Stimulated activated naive CD8-positive, alpha-beta T cell treated with anti-CD3 and anti-CD28 coated beads, Interleukin-15, Interleukin-2, amounts not matched to agents 100 U/mL and 50 U/mL, for 24 hours (primary cell): ENCODE data around the gene ULK4.

Experiments used
- ATAC-seq: fragments of 150-1000 bp; cut with Tn5 transposase; one replicate; pipeline ENCODE4 v1.10.0; 2021
- DNase-seq: peaks from one replicate; pipeline ENCODE4 v3.0.0; 2021

Gene ULK4

DNA sequence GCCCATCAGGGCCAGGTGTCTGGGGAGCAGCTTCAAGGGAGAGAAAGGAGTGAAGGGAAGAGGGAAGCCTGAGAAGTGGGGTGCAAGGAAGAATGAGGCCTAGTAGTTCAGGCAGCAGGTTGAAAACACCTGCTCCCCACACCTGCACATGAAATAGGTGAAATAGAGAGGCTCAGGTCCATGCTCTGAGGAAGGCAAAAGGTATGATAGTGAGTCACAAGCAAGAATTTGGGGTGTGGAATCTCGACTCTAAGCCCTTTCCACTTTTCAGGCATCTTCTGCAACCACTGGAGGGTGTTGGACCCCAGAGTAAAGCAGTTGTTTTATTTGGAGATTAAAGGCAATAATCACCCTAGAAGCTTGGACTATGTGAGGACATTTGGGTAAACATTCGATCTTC is 605.1 kb downstream of the ULK4 start:
- no peak for DNase-seq
- no peak for ATAC-seq

DNA sequence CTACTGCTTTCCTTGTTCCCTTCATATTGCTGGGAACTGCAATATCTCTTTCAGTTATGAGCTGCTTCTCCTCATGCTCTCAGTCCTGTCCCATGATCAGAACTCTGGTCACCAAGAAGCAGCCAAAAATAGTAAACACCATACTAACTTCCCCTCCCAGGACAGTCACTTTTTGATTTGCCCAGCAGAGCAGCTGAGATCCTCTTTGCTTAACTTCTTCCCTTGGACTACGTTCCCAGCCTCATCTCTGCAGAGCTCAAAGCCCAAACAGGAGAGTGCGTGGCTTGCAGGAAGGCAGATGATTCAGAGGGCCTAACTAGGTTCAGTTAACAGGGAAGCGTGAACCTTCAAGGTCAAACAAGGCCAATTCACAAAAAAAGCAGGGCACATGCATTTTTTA is 609.4 kb downstream of the ULK4 start:
- ATAC-seq (no peak), DNase-seq (no peak)

DNA sequence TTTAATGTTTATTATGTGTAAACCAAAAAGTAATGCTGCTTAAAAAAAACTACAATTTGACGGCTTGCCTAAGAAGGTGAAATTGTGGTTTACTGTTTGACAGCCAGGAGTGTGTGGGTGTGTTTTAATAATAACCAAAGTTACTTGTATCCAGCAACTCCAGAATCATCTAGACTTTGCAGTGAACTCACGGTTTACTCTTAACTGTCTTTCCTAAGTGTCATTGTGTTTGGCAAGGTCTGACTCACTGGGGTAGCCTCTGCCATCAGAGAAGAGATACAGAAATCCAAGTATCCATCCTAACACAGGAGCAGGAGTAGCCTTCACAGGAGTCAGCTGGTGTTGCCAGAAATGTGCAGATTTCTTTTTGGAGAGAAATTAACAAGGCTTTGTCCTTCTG is 611.5 kb downstream of the ULK4 start:
- ATAC-seq = no peak
- no peak for DNase-seq

DNA sequence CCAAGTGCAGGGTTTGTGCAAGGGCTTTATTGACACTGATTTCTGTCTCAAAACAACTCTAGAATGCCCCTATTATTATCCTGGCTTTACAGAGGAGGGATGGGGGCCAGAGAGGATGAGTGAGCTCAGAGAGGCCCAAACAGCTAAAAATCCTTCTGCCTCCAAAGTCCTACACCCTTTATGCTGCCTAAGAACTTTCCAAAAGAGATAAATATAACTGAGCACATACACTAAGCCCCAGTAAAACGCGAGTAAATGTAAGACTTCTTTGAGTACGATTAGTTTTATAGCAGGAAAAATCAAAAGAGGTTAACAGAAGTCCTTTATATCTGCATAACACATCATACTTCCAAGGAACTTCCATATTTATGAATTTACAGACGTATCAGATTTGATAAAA is 613.5 kb downstream of the ULK4 start:
- ATAC-seq (no peak), DNase-seq (no peak)

DNA sequence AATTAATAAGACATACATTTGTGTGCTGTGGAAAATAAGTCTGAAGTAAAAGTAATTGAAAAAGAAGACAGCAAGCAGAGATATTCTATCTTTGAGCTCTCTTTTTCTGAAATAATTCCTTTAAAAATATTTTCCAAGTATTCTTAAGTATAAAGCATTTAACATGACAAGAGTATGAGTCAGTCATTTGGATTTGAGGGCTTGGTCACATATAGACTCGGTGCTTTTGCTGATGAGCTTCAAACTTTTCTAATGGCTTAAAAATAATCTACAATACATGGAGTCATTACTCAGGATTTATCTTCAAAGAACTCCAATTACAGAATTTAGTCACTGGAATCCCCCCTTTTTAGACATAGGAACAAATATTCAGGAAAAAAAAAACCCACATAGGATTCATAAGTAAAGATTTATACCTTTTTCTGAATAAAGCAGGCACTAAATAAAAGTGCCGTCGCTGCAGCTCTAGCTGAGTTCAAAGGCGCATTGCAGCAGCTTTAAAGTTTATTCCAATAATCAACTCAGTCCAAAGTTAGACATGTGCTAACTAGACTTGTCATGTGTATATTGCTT is 615.1 kb downstream of the ULK4 start:
- DNase-seq = no peak
- ATAC-seq = no peak

DNA sequence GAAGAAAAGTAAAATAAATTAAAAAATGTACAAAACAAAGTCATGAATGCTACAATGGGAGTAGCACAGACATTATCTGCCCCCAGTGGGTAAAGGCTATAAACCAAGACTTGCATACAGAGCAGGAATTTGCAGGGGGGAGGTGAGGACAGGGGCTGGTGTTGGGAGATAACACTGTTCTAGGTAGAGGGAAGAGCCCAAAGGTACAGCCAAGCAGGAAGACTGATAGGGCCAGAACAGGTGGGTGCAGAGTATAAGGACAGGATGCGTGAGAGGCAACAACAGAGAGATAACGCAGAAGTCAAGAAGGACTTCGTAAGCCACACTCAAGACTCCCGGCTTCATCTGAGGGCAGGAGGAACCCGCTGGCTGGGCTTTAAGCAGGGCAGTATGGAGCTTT is 616.1 kb downstream of the ULK4 start:
- ATAC-seq (no peak), DNase-seq (no peak)

DNA sequence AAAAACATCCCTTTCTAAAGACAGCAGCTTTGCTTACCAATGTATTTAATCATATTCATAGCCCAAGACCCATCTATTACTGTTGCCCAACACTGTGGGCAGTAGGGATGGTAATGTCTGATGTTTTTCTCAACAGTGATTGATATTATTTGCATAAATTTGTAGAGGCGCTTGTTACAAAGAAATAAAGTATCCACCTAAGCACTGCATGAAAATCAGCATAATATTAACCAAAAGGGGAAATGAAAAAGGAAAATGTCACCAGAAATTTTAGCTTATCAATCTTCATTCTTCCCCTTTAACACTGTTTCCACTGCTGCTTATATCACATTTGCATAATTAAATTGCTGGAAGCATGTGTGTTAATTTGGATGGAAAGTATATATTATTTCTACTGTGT is 622.1 kb downstream of the ULK4 start:
- DNase-seq (no peak), ATAC-seq (no peak)

DNA sequence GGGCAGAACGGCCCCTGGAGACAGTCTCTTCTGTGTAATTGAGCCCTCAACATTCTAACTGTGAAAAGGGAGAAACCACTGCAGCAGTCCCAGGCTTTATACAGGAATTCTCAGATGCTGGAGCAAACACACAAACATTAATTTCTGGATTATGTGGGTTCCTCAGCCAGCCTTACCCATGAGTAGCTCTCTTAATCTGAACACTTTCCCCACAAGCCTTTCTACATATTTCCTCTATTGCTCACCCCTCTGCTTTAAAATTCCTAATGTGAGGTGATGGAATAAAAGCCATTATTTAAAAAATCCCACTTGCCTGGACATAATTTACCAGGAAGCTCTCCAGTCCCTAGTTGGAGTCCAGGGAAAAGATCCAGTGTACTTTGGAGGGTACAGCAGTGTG is 623.6 kb downstream of the ULK4 start:
- DNase-seq (no peak), ATAC-seq (no peak)

DNA sequence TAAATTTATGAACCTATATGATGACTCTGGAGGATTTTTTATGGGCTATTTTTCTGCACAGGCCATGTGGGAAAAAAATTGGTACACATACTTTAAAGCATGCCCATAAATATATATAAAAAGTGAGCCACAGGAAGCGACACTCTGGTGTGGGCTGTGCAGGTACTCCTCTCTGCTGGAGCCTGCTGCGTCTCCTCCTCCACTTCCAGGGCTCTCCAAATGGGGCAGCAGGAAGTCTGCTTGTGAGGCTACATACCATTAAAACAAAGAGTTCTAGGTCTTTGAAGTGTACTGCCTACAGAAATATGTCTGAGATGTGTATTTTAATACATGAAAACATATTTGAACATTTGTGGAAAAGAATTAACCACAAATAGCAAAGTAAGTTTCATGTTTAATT is 627.5 kb downstream of the ULK4 start:
- DNase-seq = no peak
- no peak for ATAC-seq

DNA sequence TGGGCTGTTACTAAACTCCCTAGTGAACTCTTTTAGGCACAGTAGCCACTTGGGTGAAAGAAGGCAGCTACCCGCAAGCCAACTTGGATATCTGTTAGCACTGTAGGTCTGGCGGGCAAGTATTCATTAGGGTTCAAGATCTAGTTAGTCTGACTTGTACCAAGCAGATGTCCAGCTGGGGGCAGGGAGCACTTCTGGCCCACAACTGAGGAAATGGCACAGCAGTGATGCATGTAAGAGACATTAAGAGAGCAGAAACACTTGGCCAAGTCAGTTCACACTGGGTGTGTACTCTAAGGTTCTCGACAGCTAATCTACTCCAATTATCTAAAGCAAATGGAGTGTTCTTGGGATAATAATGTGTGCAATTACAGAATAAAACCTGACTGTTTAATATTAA is 630.9 kb downstream of the ULK4 start:
- no peak for DNase-seq
- no peak for ATAC-seq

DNA sequence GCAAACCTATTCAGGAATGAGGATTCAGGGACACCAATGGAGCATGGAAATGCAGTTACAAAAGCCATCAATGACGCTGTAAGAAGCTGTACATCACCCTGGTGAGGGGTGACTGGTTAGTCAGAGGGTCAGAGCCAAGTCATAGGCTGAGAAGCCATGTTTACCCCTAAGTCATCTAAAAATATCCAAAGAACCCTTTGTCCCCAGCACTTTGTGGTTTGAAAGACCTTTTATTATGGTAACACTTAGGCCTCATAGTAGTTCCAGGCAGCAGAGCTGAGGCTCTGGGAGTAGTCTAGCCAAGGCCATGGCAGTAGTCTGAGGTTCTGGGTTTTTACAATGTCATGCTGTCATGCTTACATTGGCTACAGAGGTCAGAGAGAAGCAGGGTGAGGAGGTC is 631.4 kb downstream of the ULK4 start:
- ATAC-seq = no peak

DNA sequence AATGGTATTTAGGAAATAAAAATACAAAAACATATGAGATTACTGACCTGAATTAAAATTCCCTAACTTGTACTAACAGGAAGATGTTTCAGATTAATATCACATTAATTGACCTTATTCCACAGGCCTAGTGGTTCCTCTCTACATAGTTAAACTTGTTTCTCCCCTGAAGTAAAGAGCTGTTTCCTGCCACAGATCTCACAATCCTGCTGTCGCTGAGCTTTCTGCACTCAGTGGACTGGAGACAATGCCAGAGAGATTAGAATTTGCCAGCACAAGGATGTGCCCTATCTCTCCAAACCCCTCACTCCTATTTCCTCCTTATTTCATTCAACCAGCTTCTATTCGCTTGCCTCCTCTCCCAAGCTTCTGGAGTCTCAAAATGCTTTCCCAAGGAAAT is 632.0 kb downstream of the ULK4 start:
- ATAC-seq (no peak), DNase-seq (no peak)

More for the DNA sequence above, 631.4 kb downstream of the ULK4 start:
- no peak for DNase-seq

DNA sequence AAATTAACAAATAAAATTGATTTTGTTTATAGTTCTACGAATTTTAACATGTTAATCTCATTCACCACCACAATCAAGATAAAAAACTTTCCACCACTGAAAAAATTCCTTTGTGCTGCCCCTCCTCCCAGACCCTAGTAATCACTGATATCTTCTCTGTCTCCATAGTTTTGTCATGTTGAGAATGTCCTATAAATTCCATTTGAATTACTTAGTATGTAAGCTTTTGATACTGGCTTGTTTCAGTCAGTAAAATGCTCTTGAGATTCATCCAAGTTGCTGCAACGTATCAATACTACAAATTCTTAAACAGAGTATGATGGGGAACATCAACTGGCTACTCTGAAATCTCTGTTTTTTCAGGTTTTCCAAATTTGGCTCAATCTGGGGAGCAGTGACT is 633.0 kb downstream of the ULK4 start:
- ATAC-seq = no peak
- DNase-seq = no peak

DNA sequence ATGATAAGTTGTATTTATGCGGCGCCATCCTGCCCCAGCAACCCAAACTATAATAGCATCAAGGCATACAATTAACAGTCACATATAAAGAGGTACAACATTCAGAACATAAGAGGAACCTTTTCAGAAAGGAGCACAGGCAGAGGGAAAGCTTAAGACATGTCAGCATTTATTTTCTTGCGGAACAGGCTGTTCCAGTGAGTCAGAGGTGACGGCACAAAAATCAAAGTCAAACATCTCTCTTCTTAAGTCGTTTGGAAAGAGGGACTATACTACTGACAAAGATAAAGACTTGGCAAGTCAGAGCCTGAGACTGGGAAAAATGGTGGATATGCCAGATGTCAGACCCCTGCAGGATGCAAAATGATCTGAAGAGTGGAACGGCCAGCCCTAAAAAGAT is 634.2 kb downstream of the ULK4 start:
- ATAC-seq = no peak
- DNase-seq = no peak

DNA sequence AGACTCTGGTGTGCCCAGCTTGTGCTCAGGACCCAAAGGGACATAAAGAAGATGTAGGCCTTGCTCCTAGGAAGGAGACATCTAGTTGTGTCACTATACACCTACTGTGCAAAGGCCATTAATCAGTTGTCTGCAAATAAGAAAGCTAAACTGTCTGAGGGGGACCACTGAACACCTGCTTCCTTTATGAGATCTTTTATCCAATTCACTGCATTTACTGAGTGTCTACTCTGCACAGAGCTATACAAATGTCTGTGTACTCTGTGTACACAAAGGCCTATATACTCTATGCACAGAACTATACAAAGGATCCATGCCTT is 637.8 kb downstream of the ULK4 start:
- DNase-seq (no peak), ATAC-seq (no peak)

DNA sequence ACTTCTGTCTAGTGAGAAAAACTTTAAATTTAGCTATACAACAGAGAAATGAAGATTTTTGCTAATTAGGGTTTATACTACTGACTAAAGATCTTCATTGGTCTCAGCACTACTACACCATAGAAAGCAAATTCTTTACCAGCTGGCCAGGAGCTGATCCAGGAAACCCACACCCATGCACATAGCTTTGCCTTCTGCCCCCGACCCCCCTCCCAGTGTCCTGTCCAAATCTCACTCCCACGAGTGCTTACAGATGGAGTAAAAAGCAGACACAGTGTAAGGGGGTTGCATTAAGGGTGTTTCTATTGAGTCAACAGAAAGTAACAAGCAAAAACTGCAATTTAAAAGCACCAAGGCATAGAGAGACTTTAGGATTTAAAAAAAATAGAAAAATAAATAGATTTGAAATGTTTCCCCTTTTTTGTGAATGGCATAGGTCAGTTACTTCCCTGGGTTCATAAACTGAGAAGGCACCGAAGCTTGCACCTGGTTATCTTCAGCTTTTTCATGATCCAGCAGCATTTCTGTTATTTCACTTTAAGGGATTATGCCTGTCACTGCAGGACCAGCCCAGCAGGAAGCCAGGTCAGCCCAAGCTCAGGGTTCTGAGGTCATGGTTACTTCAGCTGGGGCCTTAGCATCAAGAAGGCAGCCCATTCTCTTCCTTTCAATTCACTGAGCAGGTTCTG is 638.3 kb downstream of the ULK4 start:
- ATAC-seq (no peak), DNase-seq (no peak)

DNA sequence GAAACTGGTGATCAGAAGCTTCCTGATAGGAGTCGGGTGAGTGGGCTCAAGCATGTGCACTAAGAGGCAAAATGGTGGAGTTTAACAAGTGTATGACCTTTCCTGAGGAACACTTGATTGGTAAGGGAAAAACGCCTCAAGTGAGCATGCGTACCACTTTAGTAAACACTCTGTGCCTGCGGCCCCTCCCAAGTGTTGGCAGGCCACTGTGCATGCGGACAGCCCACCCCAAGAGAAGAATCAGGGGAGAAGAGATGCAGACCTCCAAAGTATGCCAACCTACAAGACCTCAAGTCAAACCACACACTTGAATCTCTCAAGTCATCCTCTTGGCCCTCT is 640.3 kb downstream of the ULK4 start:
- DNase-seq (no peak), ATAC-seq (no peak)

DNA sequence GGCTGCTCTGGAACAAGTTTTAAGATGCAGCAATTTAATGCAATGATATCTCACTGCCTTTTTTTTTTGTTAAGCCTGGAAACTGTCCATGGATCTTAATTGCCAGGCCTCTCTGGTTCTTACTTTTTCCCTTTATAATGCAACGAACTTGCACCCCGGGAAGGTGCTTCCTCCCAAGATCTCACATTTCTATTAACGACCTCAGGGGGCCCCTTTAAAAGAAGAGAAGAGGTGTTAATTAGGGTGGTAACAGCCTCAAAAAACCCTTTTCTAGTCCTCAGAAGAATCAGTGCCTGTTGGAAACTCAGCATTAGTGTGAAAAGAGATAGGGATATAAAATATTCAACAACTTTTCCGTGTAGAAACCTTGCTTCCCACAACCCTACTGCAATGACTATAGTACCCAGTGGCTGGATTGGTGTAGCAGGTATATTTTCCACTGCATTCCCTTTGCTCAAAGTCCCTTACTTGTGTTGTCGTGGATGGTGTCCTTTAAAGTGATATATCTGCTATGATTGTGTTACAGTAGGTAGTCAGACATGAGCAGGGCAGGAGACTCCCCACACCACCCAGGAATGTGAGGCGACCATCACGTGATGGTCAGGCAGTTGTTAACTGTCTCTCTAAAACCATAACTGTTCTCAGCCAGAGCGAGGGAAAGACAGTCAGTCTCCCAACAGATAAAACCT is 640.8 kb downstream of the ULK4 start:
- DNase-seq = no peak
- ATAC-seq = no peak

DNA sequence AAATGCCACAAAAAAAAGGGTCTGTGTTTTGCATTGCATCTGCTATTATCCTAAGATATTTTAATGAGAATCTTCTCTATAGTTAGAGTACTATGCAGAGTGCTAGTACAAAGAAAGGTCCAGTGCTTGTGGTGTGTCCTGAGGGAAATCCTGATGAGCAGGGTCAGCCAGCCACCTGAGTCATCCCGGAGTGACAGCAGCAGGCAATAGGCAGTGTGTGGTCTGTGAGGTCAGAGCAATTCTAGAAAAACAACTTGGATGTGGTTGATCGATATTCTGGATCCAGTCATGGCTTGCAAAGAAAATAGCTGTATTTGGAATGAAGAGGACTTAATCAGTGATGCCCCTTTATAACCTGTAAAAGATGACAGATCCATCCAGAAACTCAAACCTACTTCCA is 643.4 kb downstream of the ULK4 start:
- DNase-seq (no peak), ATAC-seq (no peak)

DNA sequence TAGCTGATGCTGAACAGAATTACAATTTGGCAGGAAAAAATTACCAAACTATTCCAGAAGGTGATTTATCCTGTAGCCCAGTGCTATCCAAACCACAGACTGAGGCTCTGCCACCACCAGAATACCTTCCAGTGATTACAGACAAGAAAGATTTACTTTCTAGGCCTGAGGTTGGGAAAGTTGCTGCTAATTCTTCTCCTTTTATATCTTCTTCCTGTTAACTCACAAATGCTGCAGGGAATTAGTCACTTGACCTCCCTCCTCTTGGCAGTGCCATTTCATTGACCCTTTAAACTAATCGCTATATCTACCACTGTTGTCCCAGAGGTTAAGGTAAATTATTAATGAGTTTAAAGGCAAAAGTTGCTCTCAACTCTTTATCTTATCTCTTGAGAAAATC is 644.2 kb downstream of the ULK4 start:
- DNase-seq (no peak), ATAC-seq (no peak)

DNA sequence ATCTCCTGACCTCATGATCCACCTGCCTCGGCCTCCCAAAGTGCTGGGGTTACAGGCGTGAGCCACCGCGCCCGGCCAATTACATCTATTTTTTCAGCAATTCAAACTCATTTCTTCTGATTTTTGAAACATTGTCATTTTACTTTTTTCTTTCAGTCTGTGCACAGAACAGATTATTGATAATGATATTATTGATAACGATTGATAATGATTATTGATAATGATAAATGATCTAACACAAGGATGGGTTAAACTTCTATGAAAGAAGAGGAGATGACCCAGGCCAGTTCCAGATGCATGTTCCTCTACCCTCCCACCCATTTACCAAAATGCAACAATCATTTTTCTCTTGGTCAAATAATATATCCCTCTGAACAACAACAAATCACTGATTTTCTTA is 644.6 kb downstream of the ULK4 start:
- ATAC-seq (no peak), DNase-seq (no peak)

DNA sequence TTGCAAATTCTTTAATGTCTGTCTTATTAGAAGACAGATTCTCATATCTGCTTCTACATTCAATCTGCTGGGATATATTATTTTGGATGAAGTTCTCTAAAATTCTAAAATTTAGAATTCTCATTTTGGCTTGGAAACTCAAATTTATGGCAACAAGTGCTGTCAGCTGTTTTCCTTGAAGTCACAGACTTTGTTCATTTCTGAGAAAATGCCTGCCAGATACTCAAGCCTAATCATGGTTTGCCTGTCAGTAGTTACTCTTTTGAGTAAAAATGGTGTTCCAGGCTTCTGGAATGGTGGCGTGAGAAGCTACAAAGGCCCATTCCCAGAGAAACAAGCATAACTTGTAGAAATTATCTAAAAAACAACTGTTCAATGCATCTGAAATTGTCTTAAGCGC is 646.8 kb downstream of the ULK4 start:
- ATAC-seq (no peak), DNase-seq (no peak)

DNA sequence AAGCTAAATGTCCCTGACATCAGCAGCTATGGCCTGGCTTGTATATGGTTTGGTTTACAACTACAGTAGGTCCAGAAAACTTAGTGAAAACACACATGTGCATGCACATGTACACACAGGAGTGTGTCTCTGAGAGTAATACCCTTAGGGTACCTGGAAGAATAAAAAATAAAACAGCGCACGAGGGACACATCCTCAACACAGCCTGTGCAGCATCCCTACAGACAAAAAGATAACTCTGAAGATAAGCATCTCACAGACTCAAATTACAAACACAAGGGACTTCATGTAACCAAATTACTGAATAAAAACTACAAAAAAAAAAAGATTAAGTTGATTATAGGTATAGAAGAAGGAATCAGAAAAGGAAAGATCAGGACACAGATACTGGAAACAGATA is 653.8 kb downstream of the ULK4 start:
- DNase-seq = no peak
- no peak for ATAC-seq

DNA sequence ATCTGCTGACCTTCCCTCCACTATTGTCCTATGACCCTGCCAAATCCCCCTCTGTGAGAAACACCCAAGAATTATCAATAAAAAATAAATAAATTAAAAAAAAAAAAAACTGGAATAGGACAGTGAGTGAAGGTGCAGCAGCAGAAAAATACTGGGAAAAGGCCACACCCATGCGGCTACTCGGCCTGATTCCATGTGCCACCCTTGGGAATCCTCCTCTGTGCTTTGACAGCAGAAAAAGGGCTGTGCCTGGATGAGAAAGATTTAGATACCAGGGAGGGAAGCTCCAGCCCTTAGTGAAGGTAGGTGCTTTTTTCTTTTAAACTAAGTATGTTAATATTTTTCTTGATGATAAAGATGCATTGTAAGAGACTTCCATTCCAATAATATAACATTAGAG is 654.8 kb downstream of the ULK4 start:
- DNase-seq = no peak
- ATAC-seq = no peak
